ENCODE data around the gene GGACT. TPM values are rescaled to one million over a fixed set of nuclear protein-coding genes. Genes with fewer than 3 reads are reported as not detected.
A peak's percentile ranks its signal among the peaks of the same experiment; 100 is the strongest.
"Not testable (repeated sequence)": the region's sequence is repeated elsewhere in the genome, so short reads cannot be mapped to it uniquely, and the experiment has no call there.

Gene GGACT
- total RNA-seq, 2 donors from 2014 or later, result 2.7 to 6.6 TPM

- H3K36me3 ChIP-seq (ENCODE audit: control insufficient read depth, insufficient read depth, low read length), result peaks cover 41% of the 10 kb centered on the region
- no peak overlapping the region for H3K9ac ChIP-seq (ENCODE audit: extremely low read depth, low read length, poor library complexity, severe bottlenecking)
- H3K4me1 ChIP-seq (ENCODE audit: control insufficient read depth, insufficient read depth, low read length), result peaks cover 5% of the 10 kb centered on the region
- no peaks in the 10 kb centered on the region for H3K27me3 ChIP-seq (ENCODE audit: control insufficient read depth, insufficient read depth, low read length, poor library complexity, severe bottlenecking)
- 93 to 94% methylated on average over 7 to 9 of the region's 9 CpGs for WGBS, 2 experiments (ENCODE audit: insufficient coverage in 1 of 2, insufficient read length in 1 of 2)
- DNase-seq, result peak; percentile 27
- no peaks in the 10 kb centered on the region for H3K9me3 Mint-ChIP-seq
- H3K4me3 ChIP-seq (ENCODE audit: low read length), result no peak overlapping the region
- no peaks in the 10 kb centered on the region for H3K27me3 Mint-ChIP-seq (ENCODE audit: insufficient read depth)
- peaks cover 59% of the 10 kb centered on the region for H3K36me3 Mint-ChIP-seq (ENCODE audit: low read depth)
- H3K4me3 Mint-ChIP-seq, result no peak overlapping the region
- H3K27ac ChIP-seq (ENCODE audit: low read depth, low read length), result no peak overlapping the region
- no peak overlapping the region for H3K27ac Mint-ChIP-seq
- H3K9me3 ChIP-seq (ENCODE audit: control insufficient read depth, low read length), result no peaks in the 10 kb centered on the region
- no peak for TF ChIP-seq CTCF (conservative IDR thresholded peaks at IDR 0.05)
- H3K4me1 Mint-ChIP-seq, result peaks cover 12% of the 10 kb centered on the region
Observed at GRCh38 chr13:100527644-100528043, 60.9 kb downstream of the GGACT start.

- no peak overlapping the region for H3K4me3 ChIP-seq (ENCODE audit: low read length)
- WGBS, 2 experiments (ENCODE audit: insufficient coverage in 1 of 2, insufficient read length in 1 of 2), result 91 to 92% methylated on average over 24 to 27 of the region's 27 CpGs
- Mint-ChIP-seq H3K36me3 (ENCODE audit: low read depth) (peaks cover 56% of the 10 kb centered on the region), H3K27me3 (ENCODE audit: insufficient read depth) (no peaks in the 10 kb centered on the region), H3K9me3 (no peaks in the 10 kb centered on the region), H3K27ac (no peak overlapping the region), H3K4me3 (no peak overlapping the region), H3K4me1 (peaks cover 12% of the 10 kb centered on the region)
- H3K36me3 ChIP-seq (ENCODE audit: control insufficient read depth, insufficient read depth, low read length), result peaks cover 38% of the 10 kb centered on the region
- H3K9me3 ChIP-seq (ENCODE audit: control insufficient read depth, low read length), result no peaks in the 10 kb centered on the region
- H3K9ac ChIP-seq (ENCODE audit: extremely low read depth, low read length, poor library complexity, severe bottlenecking), result no peak overlapping the region
- peak; percentile 55 for DNase-seq
- TF ChIP-seq CTCF (conservative IDR thresholded peaks at IDR 0.05), result peak; percentile 29
- H3K27me3 ChIP-seq (ENCODE audit: control insufficient read depth, insufficient read depth, low read length, poor library complexity, severe bottlenecking), result no peaks in the 10 kb centered on the region
- H3K4me1 ChIP-seq (ENCODE audit: control insufficient read depth, insufficient read depth, low read length), result peaks cover 5% of the 10 kb centered on the region
- H3K27ac ChIP-seq (ENCODE audit: low read depth, low read length), result no peak overlapping the region
Observed at GRCh38 chr13:100526318-100527000, 62.1 kb downstream of the GGACT start.

- no peak overlapping the region for H3K4me3 Mint-ChIP-seq
- H3K9ac ChIP-seq (ENCODE audit: extremely low read depth, low read length, poor library complexity, severe bottlenecking), result no peak overlapping the region
- H3K4me1 Mint-ChIP-seq, result peaks cover 9% of the 10 kb centered on the region
- no peaks in the 10 kb centered on the region for H3K27me3 Mint-ChIP-seq (ENCODE audit: insufficient read depth)
- H3K27ac Mint-ChIP-seq, result no peak overlapping the region
- no peak for TF ChIP-seq CTCF (conservative IDR thresholded peaks at IDR 0.05)
- WGBS, 2 experiments (ENCODE audit: insufficient coverage in 1 of 2, insufficient read length in 1 of 2), result 87 to 88% methylated on average over 12 to 17 of the region's 17 CpGs
- H3K36me3 Mint-ChIP-seq (ENCODE audit: low read depth), result peaks cover 49% of the 10 kb centered on the region
- H3K4me3 ChIP-seq (ENCODE audit: low read length), result no peak overlapping the region
- no peaks in the 10 kb centered on the region for H3K27me3 ChIP-seq (ENCODE audit: control insufficient read depth, insufficient read depth, low read length, poor library complexity, severe bottlenecking)
- H3K36me3 ChIP-seq (ENCODE audit: control insufficient read depth, insufficient read depth, low read length), result peaks cover 31% of the 10 kb centered on the region
- peak; percentile 51 for DNase-seq
- no peaks in the 10 kb centered on the region for H3K9me3 ChIP-seq (ENCODE audit: control insufficient read depth, low read length)
- H3K4me1 ChIP-seq (ENCODE audit: control insufficient read depth, insufficient read depth, low read length), result peaks cover 5% of the 10 kb centered on the region
- no peaks in the 10 kb centered on the region for H3K9me3 Mint-ChIP-seq
- H3K27ac ChIP-seq (ENCODE audit: low read depth, low read length), result no peak overlapping the region
Observed at GRCh38 chr13:100525453-100526317, 62.9 kb downstream of the GGACT start.

- H3K9me3 ChIP-seq (ENCODE audit: control insufficient read depth, low read length); H3K4me1 ChIP-seq (ENCODE audit: control insufficient read depth, insufficient read depth, low read length); H3K27ac Mint-ChIP-seq; H3K4me3 Mint-ChIP-seq; H3K27me3 Mint-ChIP-seq (ENCODE audit: insufficient read depth); H3K27me3 ChIP-seq (ENCODE audit: control insufficient read depth, insufficient read depth, low read length, poor library complexity, severe bottlenecking); DNase-seq; H3K4me3 ChIP-seq (ENCODE audit: low read length); H3K27ac ChIP-seq (ENCODE audit: low read depth, low read length); H3K9ac ChIP-seq (ENCODE audit: extremely low read depth, low read length, poor library complexity, severe bottlenecking); H3K4me1 Mint-ChIP-seq; H3K9me3 Mint-ChIP-seq: not testable (repeated sequence)
- peaks cover 45% of the 10 kb centered on the region for H3K36me3 Mint-ChIP-seq (ENCODE audit: low read depth)
- whole genome bisulfite sequencing, 2 experiments (ENCODE audit: insufficient coverage in 1 of 2, insufficient read length in 1 of 2), result 93 to 94% methylated on average over 4 to 5 of the region's 5 CpGs
- H3K36me3 ChIP-seq (ENCODE audit: control insufficient read depth, insufficient read depth, low read length), result peaks cover 26% of the 10 kb centered on the region
Observed at GRCh38 chr13:100524688-100525087, 63.9 kb downstream of the GGACT start.

Data from endodermal cell (in vitro differentiated cells).